Measurements from ENCODE around the gene INVS.

- TF ChIP-seq CTCF (IDR thresholded peaks at IDR 0.05) (no peak), POLR2A (IDR thresholded peaks at IDR 0.05) (no peak)
These were observed 46.7 kb upstream of the INVS start for GRCh38 chr9:100052375-100052774.
